Skeletal muscle satellite cell (primary cell): Measurements from ENCODE around the gene CAMK2N1.
"Not testable (repeated sequence)": the region's sequence is repeated elsewhere in the genome, so short reads cannot be mapped to it uniquely, and the experiment has no call there.

ENCODE experiments used
- H3K27me3 ChIP-seq: 2 replicates; pipeline ENCODE4 v1.7.0; 2013; ENCODE audit warnings: low read length; ENCODE audit not compliant: control insufficient read depth, insufficient read depth
- H3K36me3 ChIP-seq: 2 replicates; pipeline ENCODE4 v1.7.0; 2013; ENCODE audit warnings: mild to moderate bottlenecking, control low read depth, low read length; ENCODE audit not compliant: insufficient read depth
- H3K4me1 ChIP-seq: 2 replicates; pipeline ENCODE4 v1.7.0; 2013; ENCODE audit warnings: low read length; ENCODE audit not compliant: control insufficient read depth, insufficient read depth
- H3K4me2 ChIP-seq: 2 replicates; pipeline ENCODE4 v1.7.0; 2013; ENCODE audit warnings: mild to moderate bottlenecking, low read length
- H3K4me3 ChIP-seq: 2 replicates; pipeline ENCODE4 v1.7.0; 2013; ENCODE audit warnings: low read length
- H3K9ac ChIP-seq: 2 replicates; pipeline ENCODE4 v1.7.0; 2013; ENCODE audit warnings: mild to moderate bottlenecking, low read depth, low read length, moderate library complexity
- H3K9me3 ChIP-seq: replicated peaks from 2 replicates; pipeline ENCODE4 v1.7.0; 2013; ENCODE audit warnings: mild to moderate bottlenecking, control low read depth, low read length

The CAMK2N1 gene

DNA sequence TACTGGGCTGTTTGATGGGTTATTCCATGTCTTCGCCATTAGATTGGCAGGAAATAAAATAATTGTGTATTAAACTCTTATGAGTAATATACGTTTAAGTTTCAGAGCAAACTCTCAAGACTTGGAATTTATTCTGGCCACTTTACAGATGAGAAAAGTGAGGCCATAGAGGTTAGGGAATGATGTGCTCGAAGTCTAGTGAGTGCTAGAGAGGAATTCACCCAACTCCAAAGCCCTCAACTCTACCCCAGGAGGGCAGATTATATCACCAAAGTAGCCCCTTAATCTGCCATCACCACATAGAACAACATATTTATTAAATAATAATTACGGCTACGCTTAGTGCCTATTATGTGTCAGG, 22.4 kb upstream of the CAMK2N1 start:
- peak overlapping the region; percentile 92 for H3K9ac ChIP-seq
- H3K27me3 ChIP-seq: peaks cover 6% of the 10 kb centered on the region
- H3K4me2 ChIP-seq: peak overlapping the region; percentile 94
- H3K4me1 ChIP-seq: peaks cover 9% of the 10 kb centered on the region
- H3K36me3 ChIP-seq: peaks cover 9% of the 10 kb centered on the region
- H3K9me3 ChIP-seq: no peaks in the 10 kb centered on the region
- peak overlapping the region; percentile 92 for H3K4me3 ChIP-seq

DNA sequence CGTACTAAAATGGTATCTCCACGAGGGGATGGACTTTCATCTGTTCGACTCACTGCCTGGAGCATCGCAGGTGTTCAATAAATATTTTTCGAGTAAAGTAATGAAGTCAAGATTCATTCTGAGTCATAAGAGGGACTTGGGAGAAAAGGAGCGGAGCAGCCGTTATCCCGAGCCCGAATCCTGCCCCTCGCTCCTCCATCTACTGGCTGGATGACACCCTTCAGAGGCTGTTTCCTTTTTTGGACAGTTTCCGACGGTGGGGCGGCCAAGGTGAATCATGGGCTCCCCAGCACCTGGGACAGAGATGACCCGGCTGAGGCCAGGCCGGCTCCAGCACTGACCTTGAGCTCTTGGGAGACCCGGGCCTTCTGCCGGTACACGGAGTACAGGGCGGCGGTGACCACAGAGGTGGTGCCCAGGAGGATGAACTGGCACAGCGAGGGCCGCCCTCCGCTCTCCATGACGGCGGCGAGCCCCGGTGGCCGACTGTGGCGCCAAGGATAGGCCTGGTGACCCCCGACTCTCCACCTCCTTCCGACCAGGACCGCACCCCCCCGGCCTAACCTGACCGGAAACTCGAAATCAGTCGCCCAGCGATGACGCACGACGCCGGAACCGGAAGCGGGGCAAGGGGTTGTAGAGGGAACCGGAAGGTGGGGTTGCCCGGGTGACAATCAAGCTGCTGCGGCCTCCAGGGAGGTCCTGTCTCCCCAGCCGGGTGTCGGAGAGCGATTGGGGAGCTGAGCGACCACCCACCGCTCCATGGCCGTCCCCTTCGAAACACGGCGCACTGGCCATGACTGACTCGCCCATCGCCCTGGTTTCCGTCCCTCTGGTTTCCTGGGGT, 21.8 kb upstream of the CAMK2N1 start, which contains the start of gene MUL1:
Gene MUL1 (minus strand): TSS at position 588 of the 847 bp plus-strand sequence. CDS start 127 bp downstream, at position 461.
- H3K4me2 ChIP-seq: peak within 1 kb of the TSS; percentile 94
- peaks cover 9% of the 10 kb centered on the region for H3K4me1 ChIP-seq
- peak within 1 kb of the TSS; percentile 92 for H3K4me3 ChIP-seq
- H3K9ac ChIP-seq: peak within 1 kb of the TSS; percentile 92
- peaks cover 6% of the 10 kb centered on the region for H3K27me3 ChIP-seq
- H3K9me3 ChIP-seq: no peaks in the 10 kb centered on the region
- H3K36me3 ChIP-seq: peaks cover 13% of the 10 kb centered on the region

GRCh38 chr1:20507248-20507563, 21.2 kb upstream of the CAMK2N1 start:
- Histone ChIP-seq H3K36me3 (peaks cover 14% of the 10 kb centered on the region), H3K9ac (peak overlapping the region; percentile 92), H3K27me3 (peaks cover 6% of the 10 kb centered on the region), H3K4me3 (peak overlapping the region; percentile 92), H3K4me1 (peaks cover 9% of the 10 kb centered on the region), H3K4me2 (peak overlapping the region; percentile 94), H3K9me3 (no peaks in the 10 kb centered on the region)

GRCh38 chr1:20505488-20505887, 19.5 kb upstream of the CAMK2N1 start:
- no peaks in the 10 kb centered on the region for H3K9me3 ChIP-seq
- no peak overlapping the region for H3K9ac ChIP-seq
- H3K4me2 ChIP-seq: no peak overlapping the region
- peaks cover 9% of the 10 kb centered on the region for H3K4me1 ChIP-seq
- peaks cover 31% of the 10 kb centered on the region for H3K36me3 ChIP-seq
- no peaks in the 10 kb centered on the region for H3K27me3 ChIP-seq
- H3K4me3 ChIP-seq: no peak overlapping the region

DNA sequence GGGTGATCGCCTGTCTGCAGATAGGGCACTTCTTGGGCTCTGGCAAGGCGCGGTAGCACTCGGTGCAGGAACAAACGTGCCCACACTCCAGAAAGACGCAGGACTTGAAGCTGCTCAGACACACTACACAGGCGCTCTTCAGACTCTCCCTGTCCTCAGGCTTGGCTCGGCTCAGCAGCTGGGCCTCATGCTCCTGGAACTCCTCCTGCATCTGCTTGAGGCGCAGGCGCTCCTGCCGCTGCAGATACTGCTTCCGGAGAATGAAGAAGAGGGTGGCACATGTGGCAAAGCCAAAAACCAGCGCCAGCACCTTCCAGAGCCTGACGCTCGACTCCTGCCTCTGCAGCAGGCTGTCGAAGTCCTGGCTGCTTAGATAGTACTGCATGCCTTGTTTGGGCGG, 14.7 kb upstream of the CAMK2N1 start:
- peaks cover 53% of the 10 kb centered on the region for H3K36me3 ChIP-seq

DNA sequence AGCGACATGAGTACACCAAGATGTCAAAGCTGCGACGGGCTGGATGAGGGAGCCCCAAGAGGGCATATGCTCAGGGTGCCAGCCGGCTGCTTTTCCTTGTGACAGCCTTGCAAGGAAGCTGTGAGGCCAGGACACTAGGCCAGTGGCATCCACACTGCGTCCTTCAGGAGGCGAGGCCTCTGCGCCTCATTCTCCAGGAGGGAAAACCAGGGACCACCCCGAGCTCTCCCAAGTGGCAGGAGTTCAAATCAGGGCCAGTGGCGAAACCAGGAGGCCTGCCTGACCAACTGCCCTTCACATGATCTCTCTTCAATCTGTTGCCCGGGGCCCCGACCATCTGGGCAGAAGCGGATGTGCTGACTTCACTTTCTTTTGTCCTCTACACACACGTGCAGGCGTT, 13.7 kb upstream of the CAMK2N1 start:
- H3K9me3 ChIP-seq: no peaks in the 10 kb centered on the region
- no peaks in the 10 kb centered on the region for H3K27me3 ChIP-seq
- H3K9ac ChIP-seq: no peak overlapping the region
- H3K36me3 ChIP-seq: peaks cover 47% of the 10 kb centered on the region
- no peak overlapping the region for H3K4me2 ChIP-seq
- no peak overlapping the region for H3K4me3 ChIP-seq
- H3K4me1 ChIP-seq: peaks cover 22% of the 10 kb centered on the region

More for the DNA sequence above, 14.7 kb upstream of the CAMK2N1 start:
- no peaks in the 10 kb centered on the region for H3K9me3 ChIP-seq
- no peak overlapping the region for H3K4me2 ChIP-seq
- no peak overlapping the region for H3K4me3 ChIP-seq
- peaks cover 15% of the 10 kb centered on the region for H3K4me1 ChIP-seq
- H3K9ac ChIP-seq: no peak overlapping the region
- H3K27me3 ChIP-seq: no peaks in the 10 kb centered on the region

GRCh38 chr1:20499105-20499504, 13.1 kb upstream of the CAMK2N1 start:
- Histone ChIP-seq H3K4me3 (no peak overlapping the region), H3K4me2 (no peak overlapping the region), H3K9me3 (no peaks in the 10 kb centered on the region), H3K36me3 (peaks cover 47% of the 10 kb centered on the region), H3K27me3 (no peaks in the 10 kb centered on the region), H3K9ac (no peak overlapping the region), H3K4me1 (peaks cover 27% of the 10 kb centered on the region)

GRCh38 chr1:20498116-20498515, 12.1 kb upstream of the CAMK2N1 start:
- Histone ChIP-seq H3K36me3 (peaks cover 43% of the 10 kb centered on the region), H3K4me3 (no peak overlapping the region)

GRCh38 chr1:20497506-20497905, 11.5 kb upstream of the CAMK2N1 start:
- H3K36me3 ChIP-seq: peaks cover 41% of the 10 kb centered on the region
- no peak overlapping the region for H3K4me3 ChIP-seq
- no peaks in the 10 kb centered on the region for H3K27me3 ChIP-seq
- peaks cover 30% of the 10 kb centered on the region for H3K4me1 ChIP-seq
- no peak overlapping the region for H3K4me2 ChIP-seq
- H3K9me3 ChIP-seq: no peaks in the 10 kb centered on the region
- no peak overlapping the region for H3K9ac ChIP-seq

More at GRCh38 chr1:20498116-20498515, 12.1 kb upstream of the CAMK2N1 start:
- peaks cover 30% of the 10 kb centered on the region for H3K4me1 ChIP-seq
- no peak overlapping the region for H3K9ac ChIP-seq
- H3K27me3 ChIP-seq: no peaks in the 10 kb centered on the region
- no peaks in the 10 kb centered on the region for H3K9me3 ChIP-seq
- H3K4me2 ChIP-seq: no peak overlapping the region

GRCh38 chr1:20496725-20497383, 10.8 kb upstream of the CAMK2N1 start:
- H3K36me3 ChIP-seq: peaks cover 37% of the 10 kb centered on the region
- H3K4me3 ChIP-seq, H3K9me3 ChIP-seq, H3K9ac ChIP-seq, H3K4me2 ChIP-seq, H3K27me3 ChIP-seq: not testable (repeated sequence)
- peaks cover 30% of the 10 kb centered on the region for H3K4me1 ChIP-seq

DNA sequence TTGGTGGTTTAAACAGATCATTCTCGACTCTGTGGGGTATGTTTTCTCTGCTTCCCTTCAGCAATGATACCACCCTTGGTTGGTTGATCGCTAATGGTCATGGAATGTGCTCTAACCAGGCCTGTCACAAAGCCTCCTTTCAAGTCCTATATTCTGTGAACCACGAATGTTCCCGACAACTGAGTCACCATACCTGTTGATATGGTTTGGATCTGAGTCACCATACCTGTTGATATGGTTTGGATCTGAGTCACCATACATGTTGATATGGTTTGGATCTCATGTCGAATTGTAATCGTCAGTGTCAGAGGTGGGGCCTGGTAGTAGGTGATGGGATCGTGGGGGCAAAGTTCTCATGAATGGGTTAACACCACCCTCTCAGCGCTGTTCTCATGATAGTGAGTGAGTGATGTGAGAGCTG, 10.2 kb upstream of the CAMK2N1 start:
- Histone ChIP-seq H3K4me1 (peaks cover 30% of the 10 kb centered on the region), H3K9ac (no peak overlapping the region), H3K9me3 (no peaks in the 10 kb centered on the region), H3K4me3 (no peak overlapping the region), H3K36me3 (peaks cover 31% of the 10 kb centered on the region), H3K4me2 (peak overlapping the region; percentile 45), H3K27me3 (no peaks in the 10 kb centered on the region)
